T-helper 2 cell treated with Interferon-gamma antibody and Interleukin-4, amounts not matched to agents 100 ng/mL and 5 ng/mL, for 36 hours (primary cell): ENCODE data around the gene GPALPP1. TPM values are rescaled to one million over a fixed set of nuclear protein-coding genes. Genes with fewer than 3 reads are reported as not detected.
"Not testable (repeated sequence)": the region's sequence is repeated elsewhere in the genome, so short reads cannot be mapped to it uniquely, and the experiment has no call there.

Experiments used
- intact Hi-C: fragments of 100-400 bp; cut with micrococcal nuclease; formaldehyde crosslinking; loops from one replicate; pipeline ENCODE4 v1.15.1; 2023
- total RNA-seq: library from RNA; stranded (reverse); gene quantifications from 2 replicates; pipeline ENCODE4 v1.2.3, GENCODE V29; 2022

Gene GPALPP1
- 24.9 and 26.7 TPM in 2 replicates for total RNA-seq

DNA sequence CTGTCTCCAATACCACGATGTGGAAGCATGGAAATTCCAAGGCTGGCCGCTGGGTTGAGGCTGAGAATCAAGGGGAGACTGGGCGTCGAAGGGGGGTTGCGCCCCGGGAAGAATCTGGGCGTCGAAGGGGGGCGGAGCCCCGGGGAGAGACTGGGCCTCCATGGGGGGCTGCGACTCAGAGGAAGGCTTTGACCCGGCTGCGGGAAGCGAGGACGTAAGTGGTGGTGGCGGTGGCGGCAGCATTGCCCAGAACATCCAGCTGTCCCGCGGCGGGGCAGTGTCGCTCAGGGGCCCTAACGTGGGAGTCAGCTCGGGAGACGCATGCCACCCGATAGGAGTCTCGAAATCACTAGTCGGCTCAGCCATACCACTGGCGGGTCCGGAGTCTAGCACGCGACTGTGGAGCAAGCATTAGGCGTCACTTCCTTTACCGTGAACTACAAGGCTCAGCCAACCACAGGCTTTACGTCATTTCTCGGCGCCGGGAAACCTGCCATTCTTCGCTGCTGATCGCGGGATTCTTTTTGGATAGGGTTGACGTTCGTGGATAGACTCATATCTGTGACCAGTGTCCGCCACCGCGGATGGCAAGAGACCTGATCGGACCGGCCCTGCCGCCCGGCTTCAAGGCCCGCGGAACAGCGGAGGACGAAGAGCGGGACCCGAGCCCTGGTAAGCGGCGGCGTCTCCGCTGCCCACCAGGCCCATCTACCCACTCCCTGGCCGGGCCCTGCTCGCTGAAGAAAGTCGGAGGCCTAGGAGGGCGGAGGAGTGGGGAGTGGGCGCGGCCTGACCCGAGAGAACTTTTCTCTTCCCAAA lies at the start of gene GPALPP1, which contains the start of gene NUFIP1:
GPALPP1 (plus strand) TSS at position 468 of the 819 bp plus-strand sequence; CDS start at position 585, 117 bp downstream.
NUFIP1 (minus strand) TSS at position 401 of the 819 bp plus-strand sequence; CDS start at position 366, 35 bp downstream.
- intact Hi-C loops, result loop anchor here (1.0 to 2.0 kb wide), 6 partner anchors 71 to 1064 kb away; partner anchors contain the start of genes COG3, GTF2F2, TPT1 and ZC3H13

GRCh38 chr13:44943411-44943810 lies 45.9 kb upstream of the GPALPP1 start:
- intact Hi-C loops, result not testable (repeated sequence)

DNA sequence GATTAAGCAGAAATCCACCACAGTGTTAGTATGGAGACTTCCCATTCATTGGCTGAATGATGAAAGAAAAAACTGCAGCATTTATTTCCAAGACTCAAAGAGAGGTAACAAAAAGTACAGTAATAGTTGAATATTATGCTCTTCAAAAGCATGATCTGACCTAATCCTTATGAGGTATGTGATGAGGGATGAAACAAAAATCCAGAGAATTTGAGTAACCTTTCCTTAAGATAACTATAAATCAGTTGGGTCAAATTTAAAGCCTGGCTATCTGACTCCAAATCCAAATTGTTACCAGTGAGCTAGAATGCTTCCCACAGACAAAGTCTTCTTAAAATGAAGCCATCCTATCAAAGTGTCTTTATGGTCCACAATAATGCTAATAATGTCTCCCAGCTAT lies 38.2 kb upstream of the GPALPP1 start:
- intact Hi-C loops, result no loop called here

GRCh38 chr13:44952671-44953070 lies 36.7 kb upstream of the GPALPP1 start:
- intact Hi-C loops, result no loop called here

- intact Hi-C loops, result no loop called here
These were observed 35.1 kb upstream of the GPALPP1 start for GRCh38 chr13:44954224-44954623.

DNA sequence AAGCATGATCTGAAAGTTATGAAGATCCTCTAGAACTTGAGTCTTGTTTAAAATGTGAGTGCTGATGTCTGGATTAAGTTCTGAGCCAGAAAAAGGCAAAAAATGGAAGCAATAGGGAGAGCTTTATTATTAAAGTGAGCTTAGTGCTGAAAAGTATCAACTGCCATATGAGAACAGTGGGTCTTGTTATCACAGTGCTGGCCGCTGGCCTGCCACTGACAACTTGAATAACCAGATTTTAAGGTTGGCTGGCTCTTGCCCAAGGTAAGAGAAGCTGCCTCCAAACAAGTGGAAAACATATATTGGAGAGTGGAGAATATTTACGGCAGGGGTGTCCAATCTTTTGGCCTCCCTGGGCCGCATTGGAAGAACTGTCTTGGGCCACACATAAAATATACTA lies 33.9 kb upstream of the GPALPP1 start:
- intact Hi-C loops, result no loop called here

- intact Hi-C loops, result no loop called here
These were observed 27.3 kb upstream of the GPALPP1 start for GRCh38 chr13:44961997-44962396.

DNA sequence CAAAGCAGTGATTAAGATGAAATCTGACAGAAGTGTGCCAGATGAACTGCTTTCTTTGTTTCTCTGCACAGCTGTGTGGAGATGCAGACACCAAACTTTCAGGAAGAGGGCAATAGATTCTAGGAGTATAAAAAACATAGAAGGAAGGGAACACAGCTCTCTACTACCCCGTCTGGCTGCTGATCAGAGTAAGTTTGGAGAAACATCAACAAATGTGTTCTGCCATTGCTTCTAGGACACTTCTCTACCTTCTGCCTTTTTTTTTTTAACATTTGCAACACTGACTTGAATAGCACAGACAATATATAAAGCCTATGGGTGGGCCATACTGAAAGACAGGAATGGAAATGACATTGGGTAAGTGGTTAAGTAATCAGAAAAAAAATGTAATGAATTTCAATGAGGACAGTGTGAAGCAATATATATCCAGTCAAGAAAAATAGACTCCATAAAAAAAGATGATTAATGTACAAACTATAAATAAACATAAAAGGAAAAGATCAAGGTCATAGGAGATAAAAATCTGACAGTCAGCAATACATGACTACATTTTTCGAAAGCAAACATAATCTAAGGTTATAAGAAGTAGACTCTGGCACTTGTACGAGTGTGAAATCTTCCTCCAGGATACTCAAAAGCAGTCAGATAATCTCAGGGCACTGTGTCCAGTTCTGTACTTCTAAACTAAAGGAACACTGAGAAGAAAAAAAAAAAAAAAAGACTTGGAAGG lies 21.5 kb upstream of the GPALPP1 start:
- intact Hi-C loops, result no loop called here

DNA sequence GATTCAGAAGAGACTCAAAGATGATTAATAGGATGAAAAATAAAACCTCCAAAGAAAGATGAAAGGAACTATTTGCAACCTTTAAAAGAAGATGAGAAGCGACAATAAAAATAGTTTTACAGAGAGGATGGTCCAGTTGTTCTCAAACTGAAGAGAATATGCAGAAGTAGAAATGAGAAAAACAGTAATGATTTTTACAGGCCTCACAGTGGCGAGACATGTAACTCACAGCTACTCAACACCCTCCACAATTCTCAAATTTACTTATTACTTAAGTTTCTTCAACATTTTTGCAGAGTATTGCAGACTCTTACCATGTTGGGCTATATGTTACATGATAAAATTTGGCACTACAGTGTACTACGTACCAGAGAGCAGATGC lies 20.9 kb upstream of the GPALPP1 start:
- intact Hi-C loops, result no loop called here

- intact Hi-C loops, result loop anchor here (1.0 kb wide), 2 partner anchors 52 to 487 kb away; no protein-coding TSS in a partner anchor
These were observed 19.5 kb upstream of the GPALPP1 start for GRCh38 chr13:44969551-44970484.

DNA sequence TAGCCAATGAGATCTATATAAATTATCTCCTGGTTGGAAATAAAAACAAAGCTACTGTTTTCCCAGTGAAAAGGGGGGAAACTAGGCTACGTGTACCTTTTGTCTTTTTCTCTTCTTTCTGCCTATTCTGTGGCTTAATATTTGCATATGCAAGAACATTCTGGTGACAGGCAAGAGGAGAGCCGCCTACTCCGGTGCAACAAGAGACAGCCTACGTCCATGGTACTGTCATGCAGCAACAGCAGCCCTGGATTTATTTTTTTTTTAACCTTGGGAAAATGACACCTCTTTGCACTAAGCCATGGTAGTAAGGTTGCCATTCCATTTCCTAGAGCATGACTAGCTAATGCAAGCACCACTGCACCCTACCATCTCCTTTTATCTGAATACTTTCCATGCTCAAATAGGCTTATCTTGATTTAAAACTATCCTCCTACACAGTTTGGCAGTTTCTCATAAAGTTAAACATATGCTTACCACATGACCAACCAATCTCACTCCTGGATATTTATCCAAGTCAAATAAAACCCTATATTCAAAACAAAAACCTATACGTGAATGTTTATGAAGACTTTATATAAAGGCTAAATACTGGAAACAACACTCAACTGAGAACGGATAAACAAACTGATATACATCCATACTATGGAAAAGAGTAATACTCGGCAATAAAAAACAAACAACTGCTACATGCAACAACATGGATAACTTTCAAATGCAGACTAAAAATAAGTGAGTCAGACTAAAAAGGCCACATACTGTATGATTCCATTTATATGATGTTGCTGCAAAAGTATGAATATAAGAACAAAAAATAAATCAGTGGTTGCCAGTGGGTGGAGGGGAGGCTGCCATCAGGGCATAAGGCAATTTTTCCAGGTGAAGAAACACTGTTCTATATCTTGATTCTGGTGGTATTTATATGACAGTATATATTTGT lies 17.4 kb upstream of the GPALPP1 start:
- intact Hi-C loops, result no loop called here

DNA sequence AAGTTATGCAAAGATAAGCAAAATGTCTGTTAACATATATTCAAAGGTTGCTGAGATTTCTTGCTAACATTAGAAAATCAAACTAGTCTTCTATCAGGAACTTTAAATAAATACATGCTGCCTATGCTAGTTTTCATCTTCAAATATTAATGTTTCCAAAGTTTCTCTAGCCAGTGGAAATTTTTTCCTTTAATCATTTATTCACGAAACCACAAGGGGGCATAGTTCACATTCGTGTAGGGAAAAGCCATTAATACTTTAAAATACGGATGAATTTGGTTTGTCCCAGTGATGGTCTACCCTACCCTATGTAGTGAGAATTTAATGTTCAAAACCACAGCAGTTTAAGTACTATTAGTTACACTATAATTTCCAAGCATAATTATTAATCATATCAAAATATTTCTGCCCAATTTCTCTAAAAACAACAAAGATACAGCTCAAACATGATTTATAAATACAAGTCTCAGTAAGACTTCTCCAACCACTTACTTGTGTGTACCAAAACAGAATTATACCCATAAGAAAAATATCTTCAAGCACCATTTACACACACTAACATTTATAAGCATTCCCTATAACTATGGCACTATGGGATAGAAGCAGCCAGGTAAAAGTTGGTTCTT lies 16.3 kb upstream of the GPALPP1 start:
- intact Hi-C loops, result no loop called here

DNA sequence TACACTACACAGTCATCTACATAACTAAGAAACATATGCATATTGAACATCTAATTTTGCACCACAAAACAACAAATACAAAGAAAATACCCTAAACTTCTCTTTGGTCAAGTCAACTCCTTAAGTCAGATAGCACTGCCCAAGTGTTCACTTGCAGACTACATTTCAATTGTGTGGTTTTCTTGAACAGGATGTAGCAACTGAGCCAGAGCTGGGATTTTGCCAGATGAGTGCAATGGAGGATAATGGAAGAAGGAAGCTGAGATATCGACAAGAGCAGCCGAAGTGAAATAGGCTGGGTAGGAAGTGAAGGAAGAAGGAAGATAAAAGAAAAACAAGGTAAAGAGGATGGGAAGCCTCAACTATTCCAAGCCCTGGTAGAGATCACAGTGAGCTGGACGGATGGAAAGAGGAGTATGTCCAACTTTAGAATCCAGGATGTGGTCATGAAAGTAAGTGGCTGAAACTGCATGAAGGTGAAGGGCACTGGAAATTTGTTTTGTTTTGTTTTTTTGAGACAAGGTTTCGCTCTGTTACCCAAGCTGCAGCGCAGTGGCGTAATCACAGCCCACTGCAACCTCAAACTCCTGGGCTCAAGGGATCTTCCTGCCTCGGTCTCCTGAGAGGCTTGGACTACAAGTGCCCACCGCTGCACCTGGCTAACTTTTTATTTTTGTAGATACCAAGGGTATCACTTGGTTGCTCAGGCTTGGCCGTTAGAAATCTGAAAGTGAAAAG lies 15.1 kb upstream of the GPALPP1 start:
- intact Hi-C loops, result no loop called here

DNA sequence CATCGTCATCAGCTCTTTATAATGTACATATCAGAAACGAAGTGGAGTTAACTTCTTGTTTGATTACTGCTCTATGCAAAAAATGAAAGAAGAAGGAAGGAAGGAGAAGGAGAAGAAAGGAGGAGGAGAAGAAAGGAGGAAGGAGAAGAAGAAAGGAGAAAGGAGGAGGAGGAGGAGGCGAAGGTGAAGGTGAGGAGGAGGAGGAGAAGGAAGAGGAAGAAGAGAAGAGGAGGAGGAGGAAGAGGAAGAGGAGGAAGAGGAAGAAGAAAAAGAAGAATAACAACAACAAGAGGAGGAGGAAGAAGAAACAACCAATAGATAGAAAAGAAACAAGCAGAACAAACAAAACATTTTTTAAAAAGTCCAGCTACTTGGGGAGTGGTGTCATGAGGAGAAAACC lies 13.1 kb upstream of the GPALPP1 start:
- intact Hi-C loops, result no loop called here

DNA sequence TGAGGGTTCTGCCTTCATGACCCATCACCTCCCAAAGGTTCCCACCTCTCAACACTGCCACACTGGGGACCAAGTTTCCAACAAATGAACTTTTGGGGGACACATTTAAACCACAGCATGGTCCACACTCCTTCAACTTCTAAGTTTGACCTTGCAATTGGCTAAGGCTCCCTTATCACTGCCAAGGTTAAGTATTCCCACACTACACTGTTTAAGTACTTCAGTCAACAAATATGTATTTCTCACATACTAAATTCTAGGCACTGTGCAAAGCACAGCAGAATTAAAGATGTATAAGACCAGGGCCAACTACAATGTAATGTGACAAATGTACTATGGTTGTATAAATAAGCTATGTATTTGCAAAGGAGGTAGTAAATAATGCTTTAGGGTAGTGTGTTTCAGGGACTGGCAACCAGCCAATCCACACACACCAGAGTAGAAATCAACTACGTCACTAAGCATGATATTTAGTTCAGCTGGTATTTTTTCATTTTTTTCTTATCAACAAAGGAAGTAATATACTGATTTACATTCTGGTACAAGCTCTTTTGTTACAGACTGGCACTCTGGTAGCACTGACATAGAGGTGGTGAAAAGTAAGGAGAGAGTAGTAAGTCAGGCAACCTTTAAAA lies 12.3 kb upstream of the GPALPP1 start:
- intact Hi-C loops, result no loop called here

DNA sequence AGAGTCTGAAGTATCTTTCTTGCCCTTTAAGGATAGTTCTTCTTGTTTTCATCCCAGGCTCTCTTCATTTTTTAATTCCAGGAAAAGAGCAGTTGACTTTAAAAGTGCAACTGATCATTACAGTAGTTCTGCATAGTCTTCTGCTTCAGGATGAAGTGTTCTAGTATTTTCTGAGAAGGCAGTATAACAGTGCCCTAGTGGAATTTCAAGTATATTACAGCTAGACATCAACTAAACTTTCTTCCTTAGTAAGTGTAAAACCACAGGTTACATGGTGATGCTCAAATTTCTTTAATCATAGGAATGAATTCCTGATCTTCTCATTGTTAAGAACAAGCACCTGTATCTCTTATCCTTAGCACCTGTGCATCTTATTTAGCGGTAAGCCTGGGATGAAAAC lies 11.0 kb upstream of the GPALPP1 start:
- intact Hi-C loops, result no loop called here

DNA sequence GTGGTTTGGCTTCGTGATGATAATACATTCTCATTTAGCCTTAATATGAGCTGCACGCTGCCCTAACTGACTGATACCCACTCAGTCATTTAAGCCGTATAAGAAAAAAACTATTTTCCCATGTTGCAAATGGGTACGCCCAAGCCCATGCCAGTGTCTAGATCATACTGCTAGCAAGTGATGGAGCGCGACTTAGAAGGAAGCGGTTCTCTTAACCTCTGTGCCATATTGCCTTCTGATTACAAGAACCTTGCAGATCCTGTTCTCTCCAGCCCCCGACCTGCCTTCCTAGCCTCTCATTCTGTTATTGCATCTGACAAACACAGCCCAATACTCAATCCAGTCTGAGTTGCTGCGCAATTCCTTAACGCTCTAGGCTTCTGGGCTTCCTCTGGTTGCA lies 603 bp downstream of the GPALPP1 start:
- intact Hi-C loops, result loop anchor here (1.0 to 2.0 kb wide), 6 partner anchors 72 to 1063 kb away; partner anchors contain the start of genes COG3, GTF2F2, TPT1 and ZC3H13

- intact Hi-C loops, result no loop called here
These were observed 14.1 kb downstream of the GPALPP1 start for GRCh38 chr13:45003417-45003816.
